Thymus (tissue), 2 donors: Measurements from ENCODE around the gene OR1M1. TPM values are rescaled to one million over a fixed set of nuclear protein-coding genes. Genes with fewer than 3 reads are reported as not detected.

Experiments
- polyA plus RNA-seq: library from polyadenylated mRNA; stranded (reverse); fragments of 200-250 nt; gene quantifications from one replicate; pipeline ENCODE4 v1.2.3, GENCODE V29; 2013
- total RNA-seq: library from RNA; stranded (reverse); fragments of 120-200 nt; gene quantifications from one replicate; pipeline ENCODE4 v1.2.4, GENCODE V29; 2013
- donor health status: healthy.

Gene OR1M1
- total and polyA plus RNA-seq, 2 donors, result under 0.01 TPM; not detected in 1

Other genes starting within 250 kb of the OR1M1 start
- 0.61 TPM for gene MUC16, start 76.7 kb upstream of the OR1M1 start, total RNA-seq
- gene MUC16, start 76.7 kb upstream of the OR1M1 start, polyA plus RNA-seq, result 7.2 TPM
- gene OR7G2, start 20.4 kb downstream of the OR1M1 start, total RNA-seq, result not detected
- 0.02 TPM for gene OR7G2, start 20.4 kb downstream of the OR1M1 start, polyA plus RNA-seq
- gene OR7G1, start 28.7 kb downstream of the OR1M1 start, total RNA-seq, result not detected
- not detected for gene OR7G1, start 28.7 kb downstream of the OR1M1 start, polyA plus RNA-seq
- not detected for gene OR7G3, start 39.9 kb downstream of the OR1M1 start, total RNA-seq
- gene OR7G3, start 39.9 kb downstream of the OR1M1 start, polyA plus RNA-seq, result not detected
- gene ZNF317, start 53.3 kb downstream of the OR1M1 start, total RNA-seq, result 24.8 TPM
- gene ZNF317, start 53.3 kb downstream of the OR1M1 start, polyA plus RNA-seq, result 44.2 TPM
- gene OR7D2, start 91.9 kb downstream of the OR1M1 start, total RNA-seq, result under 0.01 TPM
- 0.07 TPM for gene OR7D2, start 91.9 kb downstream of the OR1M1 start, polyA plus RNA-seq
- gene OR7D4, start 132.5 kb downstream of the OR1M1 start, total RNA-seq, result not detected
- 0.02 TPM for gene OR7D4, start 132.5 kb downstream of the OR1M1 start, polyA plus RNA-seq
- not detected for gene OR7E24, start 163.9 kb downstream of the OR1M1 start, total RNA-seq
- not detected for gene OR7E24, start 163.9 kb downstream of the OR1M1 start, polyA plus RNA-seq
- 4.5 TPM for gene ZNF699, start 222.8 kb downstream of the OR1M1 start, total RNA-seq
- gene ZNF699, start 222.8 kb downstream of the OR1M1 start, polyA plus RNA-seq, result 1.8 TPM
- 27.7 TPM for gene ZNF559, start 237.1 kb downstream of the OR1M1 start, total RNA-seq
- gene ZNF559, start 237.1 kb downstream of the OR1M1 start, polyA plus RNA-seq, result 72.1 TPM